HuH-7.5 (cell line): ENCODE measurements around the gene CANT1.
"Not testable (repeated sequence)": the region's sequence is repeated elsewhere in the genome, so short reads cannot be mapped to it uniquely, and the experiment has no call there.

Source experiments
- DNase-seq: peaks from one replicate; pipeline ENCODE4 v3.0.0; 2011; ENCODE audit warnings: low spot score

The CANT1 gene

DNA sequence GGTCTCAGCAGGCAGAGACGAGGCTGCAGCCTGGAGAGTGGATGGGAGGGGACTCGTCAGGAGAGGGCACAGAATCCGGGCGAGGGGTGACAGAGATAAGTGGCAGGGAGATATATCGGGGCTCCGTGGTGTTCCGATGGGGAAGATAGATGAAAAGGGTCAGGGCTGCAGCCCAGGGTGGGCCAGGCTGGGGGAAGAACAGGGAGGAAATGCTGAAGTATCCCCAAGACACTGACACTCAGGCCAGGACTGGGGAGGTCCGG lies 32.0 kb downstream of the CANT1 start:
- DNase-seq, result no peak

DNA sequence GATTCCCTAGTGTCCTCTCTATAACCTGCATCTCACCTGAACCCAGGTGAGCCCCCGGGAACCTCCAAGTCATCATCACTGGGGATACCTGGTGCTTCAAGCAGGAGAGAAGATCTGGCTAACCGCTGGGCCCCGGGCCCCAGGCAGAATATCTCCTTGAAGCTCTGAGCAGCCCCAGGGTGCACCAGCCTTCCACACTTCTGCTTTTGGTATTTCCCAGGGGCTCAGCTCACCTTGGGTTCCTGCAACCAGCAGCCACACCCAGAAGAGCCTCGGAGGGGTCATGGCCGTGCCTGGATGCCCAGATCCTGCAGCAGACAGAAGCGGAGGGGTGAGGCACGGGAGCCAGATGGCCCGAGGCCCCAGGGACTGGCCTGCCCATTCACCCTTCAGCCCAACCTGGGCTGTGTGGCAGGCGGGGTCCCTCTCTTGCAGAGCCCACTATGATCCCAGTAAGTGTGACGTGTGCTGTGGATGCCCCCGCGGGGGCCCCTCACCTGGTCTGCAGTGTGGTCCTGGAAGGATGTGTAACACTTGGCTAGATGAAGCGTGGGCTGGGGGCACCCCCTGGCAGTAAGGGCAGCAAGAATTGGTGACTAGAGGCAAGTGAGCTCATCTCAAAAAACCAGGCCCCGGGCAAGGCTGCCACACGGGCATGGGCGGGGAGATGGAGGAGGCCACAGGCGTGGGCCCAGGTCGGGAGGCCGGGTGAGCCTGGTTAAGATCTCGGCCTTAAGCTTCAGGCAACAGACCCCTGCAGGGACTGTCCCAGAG lies 32.5 kb downstream of the CANT1 start:
- no peak for DNase-seq

DNA sequence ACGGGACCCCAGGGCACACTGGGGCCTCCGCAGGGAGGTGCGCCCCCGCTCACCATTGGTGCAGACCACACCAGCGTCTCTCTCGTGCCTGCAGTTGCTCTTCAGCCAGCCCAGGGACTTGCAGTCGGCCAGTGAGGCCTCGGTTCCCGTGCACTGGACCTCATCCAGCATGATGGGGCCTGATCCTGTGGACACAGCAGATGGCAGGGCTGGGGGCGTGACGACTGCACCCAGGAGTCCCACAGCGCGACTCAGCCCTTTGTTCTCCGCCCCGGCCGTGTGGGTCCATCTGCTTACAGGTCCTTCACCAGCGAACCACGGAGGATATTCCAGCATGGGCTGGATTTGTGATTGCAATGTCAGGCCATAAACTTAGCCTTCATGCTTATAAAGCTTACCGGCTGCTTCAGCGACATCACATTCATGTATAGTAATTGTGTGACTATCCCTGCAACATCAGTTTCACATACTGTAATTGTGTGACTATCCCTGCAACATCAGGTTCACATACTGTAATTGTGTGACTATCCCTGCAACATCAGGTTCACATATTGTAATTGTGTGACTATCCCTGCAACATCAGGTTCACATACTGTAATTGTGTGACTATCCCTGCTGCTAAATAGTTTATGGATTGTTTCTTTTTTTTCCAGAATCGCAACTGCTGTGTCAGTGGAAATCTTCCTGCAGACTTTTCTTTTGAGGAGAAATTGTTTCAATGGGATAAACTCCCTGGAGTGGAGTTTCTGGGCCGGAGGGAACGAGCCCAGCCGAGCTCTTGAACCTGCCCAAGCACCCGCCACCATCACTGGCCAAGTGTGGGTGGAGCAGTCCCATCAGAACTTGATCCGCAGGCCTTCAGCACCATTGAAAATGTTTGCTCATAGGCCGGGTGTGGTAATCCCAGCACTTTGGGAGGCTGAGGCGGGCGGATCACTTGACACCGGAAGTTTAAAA lies 34.7 kb downstream of the CANT1 start:
- DNase-seq, result no peak

DNA sequence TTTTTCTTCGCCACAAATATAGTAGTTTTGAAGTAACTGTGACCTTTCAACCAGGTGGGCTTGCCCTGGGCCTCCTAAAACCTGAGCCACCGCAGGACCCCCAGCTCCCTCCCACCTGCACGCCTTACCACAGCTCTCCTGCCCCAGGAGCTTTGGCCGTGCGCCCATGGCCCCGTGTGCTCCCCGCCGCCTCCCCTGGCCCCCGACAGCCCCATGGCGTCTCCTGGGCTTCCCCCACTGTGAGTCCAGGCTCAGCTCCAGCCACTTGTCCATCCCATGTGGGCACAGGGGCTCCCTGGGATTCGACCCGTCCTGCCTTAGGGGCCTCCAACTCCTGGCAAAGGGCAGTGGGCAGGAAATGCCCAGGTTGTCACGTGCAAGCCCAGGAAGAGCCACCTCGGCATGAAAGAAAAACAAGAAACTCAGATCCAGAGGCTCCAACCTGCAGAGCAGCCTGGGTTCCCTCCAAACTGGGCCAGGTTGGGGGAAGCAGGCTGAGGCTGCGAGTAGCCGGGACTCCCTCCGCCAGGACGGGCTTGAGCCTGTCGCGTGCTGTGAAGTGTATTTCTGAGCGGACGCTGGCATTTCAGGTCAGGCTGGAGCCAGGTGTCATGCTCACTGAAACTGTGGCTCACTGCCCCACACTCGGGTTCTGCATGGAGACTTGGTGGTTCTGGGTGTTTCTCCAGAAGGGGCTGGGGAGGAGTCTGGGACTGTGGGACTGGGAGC lies 35.6 kb downstream of the CANT1 start:
- DNase-seq, result no peak

DNA sequence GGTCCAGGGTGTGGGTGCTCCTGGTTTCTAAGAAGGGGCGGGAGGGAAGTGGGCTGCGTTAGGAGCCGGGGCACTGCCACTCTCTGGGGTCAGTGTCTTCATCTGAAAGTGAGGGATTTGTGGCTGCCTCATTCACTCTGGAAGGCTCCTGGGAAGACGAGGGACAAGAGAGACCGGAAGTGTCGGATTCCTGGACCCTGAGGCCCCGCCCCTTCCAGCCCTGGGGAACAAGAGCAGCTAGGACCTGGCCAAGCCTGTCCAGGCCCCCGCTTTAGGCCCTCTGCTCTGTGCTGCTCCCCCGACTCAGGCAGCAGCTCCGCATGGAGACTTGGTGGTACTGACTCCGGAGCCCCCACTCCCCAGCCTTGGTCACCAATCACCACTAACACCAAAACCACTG lies 36.4 kb downstream of the CANT1 start:
- DNase-seq, result no peak

DNA sequence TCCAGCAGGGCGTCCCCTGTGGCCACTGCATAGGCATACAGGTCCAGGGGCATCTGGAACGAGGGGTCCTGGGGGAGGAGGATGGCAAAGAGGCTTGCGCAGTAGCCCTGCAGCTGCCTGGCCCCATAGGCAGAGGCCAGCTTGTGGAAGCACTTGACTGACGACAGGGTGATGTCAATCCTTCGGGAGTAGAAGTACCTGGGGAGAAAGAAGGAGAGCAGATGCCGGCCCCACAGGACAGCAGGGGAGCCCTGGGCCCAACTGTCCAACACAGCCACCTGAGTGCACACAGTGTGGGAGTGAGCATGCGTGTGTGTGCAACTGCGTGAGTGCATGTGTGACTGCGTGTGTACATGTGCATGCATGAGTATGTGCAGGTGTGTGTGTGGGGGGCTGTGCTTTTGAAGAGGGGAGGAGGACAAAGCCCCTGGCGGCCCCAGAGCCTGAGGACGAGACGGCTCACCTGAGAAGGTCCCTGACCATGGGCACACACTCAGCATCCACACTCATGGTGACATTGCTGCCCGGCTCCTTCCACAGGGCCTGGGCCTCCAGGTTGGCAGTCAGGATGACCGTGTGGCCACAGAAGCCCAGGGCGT lies 37.0 kb downstream of the CANT1 start:
- DNase-seq, result no peak

DNA sequence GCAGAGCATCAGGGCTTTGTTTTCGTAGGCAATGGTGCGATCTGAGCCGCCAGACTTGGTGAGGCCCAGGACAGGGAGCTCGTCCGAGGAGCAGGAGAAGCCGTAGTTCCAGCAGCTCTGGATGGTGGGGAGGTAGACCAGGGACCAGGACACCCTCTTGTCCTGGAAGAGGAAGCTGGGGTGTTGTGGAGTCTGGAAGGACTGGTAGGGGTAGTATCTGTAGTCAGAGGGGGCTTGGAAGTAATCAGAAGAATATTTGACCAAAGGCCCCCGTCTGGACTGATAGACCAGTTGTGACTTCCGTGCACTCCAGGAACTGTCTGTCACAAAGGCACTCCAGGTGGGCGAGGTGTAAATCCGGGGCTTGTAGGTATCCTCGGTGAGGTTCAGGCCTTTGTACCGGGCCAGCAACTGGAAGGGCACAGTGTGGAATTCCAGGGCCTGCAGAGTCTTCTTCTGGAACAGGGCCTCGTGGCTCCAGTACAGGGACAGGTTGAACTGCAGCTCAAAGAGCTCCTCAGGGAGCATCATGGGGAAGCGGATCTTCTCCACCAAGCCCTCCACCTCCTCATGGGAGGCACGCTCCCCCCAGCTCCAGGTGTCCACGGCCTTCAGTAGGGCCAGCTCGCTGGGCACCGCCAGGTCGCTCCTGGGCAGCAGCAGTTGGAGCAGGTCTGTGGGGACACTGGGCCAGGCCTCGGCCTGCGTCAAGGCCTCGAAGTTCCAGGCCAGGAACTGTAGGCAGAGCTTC lies 37.6 kb downstream of the CANT1 start:
- no peak for DNase-seq

- DNase-seq, result peak; percentile 83
Observed at GRCh38 chr17:78970834-78971755, 38.5 kb downstream of the CANT1 start.

GRCh38 chr17:78969865-78970264 lies 39.7 kb downstream of the CANT1 start:
- DNase-seq, result no peak

- DNase-seq, result no peak
Observed at GRCh38 chr17:78967782-78968362, 41.7 kb downstream of the CANT1 start.

- DNase-seq, result no peak
Observed at GRCh38 chr17:78966910-78967600, 42.5 kb downstream of the CANT1 start.

DNA sequence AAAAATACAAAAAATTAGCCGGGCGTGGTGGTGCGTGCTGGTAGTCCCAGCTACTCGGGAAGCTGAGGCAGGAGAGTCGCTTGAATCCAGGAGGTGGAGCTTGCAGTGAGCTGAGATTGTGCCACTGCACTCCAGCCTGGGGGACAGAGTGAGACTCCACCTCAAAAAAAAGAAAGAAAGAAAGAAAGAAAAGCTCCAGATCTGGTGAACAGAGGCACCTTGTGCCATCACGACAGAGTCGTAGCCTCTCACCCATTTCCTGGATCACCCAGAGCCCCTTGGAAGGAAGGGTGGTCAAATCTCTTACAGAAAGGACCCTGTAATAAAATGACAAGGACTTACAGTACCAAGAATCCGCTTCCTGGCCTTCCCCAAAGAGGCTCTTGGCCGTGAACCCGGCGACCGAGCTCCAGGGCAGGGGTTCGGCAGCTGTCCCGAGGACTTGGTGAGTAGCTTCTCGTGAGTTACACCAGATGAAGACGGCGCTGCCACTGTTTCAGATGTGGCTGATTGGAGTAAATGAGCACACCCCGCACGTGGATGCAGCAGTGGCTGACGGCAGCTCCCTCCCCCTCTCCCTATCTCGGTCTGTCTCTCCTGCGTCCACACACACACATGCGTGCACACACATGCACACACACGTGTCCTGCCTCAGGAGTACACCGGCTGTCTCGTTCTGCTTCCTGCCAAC lies 43.3 kb downstream of the CANT1 start:
- no peak for DNase-seq

GRCh38 chr17:78965491-78965924 lies 44.1 kb downstream of the CANT1 start:
- DNase-seq, result no peak

DNA sequence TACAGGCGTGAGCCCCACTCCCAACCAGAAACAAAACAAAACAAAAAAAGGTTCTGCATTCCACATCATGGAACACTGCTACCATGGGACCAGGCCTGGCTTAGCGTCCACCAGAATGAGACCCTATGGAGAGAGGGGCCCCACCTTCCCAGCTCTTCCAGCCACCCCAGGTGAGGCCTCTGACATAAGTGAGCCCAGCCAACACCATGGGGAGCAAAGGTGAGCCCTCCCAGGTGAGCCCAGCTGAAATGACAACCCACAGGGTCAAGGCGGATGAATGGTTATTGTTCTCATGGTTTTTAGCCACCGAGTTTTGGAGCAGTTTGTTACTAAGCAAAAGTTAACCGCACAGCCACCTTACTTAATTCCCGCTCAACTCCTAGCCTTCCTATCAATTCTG lies 46.2 kb downstream of the CANT1 start:
- DNase-seq, result no peak

- not testable (repeated sequence) for DNase-seq
Observed at GRCh38 chr17:78962984-78963348, 46.6 kb downstream of the CANT1 start.

DNA sequence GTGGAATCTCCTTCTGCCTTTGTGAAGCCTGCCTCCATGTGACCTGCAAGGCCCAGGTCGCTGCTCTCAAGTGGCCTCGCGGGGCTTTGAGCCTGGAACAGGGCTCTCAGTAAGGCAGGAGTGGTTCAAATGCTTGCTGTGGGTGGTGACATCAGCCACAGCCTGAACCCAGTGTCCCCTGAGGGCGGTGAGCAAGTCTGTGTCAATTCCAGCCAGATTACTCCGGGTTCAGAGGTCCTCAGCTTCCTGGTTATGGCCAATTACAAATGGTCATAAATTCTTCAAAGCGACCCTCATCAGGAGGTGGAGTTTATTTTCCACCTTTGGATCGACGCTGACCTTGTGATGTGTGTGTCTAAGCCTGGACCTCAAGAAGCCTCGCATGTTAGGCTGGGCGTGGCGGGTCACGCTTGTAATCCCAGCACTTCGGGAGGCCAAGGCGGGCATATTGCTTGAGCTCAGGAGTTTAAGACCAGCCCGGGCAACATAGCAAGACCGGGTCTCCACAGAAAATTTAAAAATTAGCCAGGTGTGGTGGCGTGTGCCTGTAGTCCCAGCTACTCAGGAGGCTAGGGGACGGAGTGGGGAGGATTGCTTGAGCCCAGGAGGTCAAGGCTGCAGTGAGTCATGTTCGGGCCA lies 47.1 kb downstream of the CANT1 start:
- DNase-seq, result no peak

DNA sequence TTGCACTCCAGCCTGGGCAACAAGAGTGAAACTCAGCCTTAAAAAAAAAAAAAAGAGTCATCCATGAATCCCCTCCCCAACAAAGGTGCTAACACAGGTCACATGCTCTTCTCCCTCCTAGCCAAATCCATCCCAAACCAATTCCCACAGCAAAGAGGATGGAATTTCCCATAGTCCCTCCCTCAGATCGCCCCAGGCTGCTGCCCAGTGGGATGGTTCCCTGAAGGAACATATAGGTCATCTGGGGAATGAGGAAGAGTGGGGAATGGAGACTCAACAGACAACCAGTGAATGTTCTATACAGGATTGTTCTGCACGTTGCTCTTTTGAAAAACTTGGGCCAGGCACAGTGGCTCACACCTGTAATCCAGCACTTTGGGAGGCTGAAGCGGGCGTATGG lies 48.0 kb downstream of the CANT1 start:
- DNase-seq, result no peak

DNA sequence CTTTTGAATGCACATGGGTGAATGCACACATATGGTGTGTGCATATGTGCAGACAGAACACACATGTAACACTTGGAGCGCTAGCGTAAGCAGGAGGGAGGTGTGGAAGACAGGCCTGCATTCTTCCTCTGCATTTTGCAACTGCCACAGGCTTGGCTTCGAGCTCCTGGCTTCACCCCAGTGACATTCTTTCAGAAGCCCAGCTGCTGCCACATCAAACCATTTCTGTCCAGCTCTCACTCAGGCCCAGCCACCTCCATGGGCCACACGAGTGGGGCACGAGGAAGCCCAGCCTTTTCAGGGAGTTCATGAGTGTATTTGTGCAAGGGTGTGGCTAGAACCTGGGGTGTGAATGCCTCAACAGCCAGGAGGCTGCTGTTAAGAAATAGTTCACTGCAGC lies 48.6 kb downstream of the CANT1 start:
- no peak for DNase-seq
